ENCODE results near the gene IRF2.

Gene IRF2

DNA sequence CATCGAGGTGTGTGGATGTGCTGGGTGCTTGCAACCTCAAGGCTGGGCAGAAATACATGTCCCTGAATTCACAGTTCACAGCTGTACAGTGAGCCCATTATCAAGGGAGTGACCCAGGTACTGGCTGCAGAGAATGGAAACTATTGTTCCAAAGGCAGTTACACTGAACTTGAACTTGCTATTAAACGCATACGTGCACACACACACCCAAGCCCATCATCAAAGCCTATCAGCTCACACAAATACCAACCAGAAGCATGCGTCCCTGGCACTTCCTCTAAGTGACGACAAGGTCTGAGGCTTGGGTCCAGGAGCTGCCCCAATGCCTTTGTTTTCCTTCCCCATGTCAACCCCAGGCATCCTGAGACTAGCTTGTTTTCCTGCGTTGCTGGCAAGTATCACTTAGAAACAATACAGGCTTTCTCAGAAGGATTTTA, 88.6 kb downstream of the IRF2 start:
- no peak for ATAC-seq
- TF ChIP-seq ZC3H10 (CRISPR knock-in tag; IDR thresholded peaks at IDR 0.05): no peak
- TF ChIP-seq, protein P1, sequence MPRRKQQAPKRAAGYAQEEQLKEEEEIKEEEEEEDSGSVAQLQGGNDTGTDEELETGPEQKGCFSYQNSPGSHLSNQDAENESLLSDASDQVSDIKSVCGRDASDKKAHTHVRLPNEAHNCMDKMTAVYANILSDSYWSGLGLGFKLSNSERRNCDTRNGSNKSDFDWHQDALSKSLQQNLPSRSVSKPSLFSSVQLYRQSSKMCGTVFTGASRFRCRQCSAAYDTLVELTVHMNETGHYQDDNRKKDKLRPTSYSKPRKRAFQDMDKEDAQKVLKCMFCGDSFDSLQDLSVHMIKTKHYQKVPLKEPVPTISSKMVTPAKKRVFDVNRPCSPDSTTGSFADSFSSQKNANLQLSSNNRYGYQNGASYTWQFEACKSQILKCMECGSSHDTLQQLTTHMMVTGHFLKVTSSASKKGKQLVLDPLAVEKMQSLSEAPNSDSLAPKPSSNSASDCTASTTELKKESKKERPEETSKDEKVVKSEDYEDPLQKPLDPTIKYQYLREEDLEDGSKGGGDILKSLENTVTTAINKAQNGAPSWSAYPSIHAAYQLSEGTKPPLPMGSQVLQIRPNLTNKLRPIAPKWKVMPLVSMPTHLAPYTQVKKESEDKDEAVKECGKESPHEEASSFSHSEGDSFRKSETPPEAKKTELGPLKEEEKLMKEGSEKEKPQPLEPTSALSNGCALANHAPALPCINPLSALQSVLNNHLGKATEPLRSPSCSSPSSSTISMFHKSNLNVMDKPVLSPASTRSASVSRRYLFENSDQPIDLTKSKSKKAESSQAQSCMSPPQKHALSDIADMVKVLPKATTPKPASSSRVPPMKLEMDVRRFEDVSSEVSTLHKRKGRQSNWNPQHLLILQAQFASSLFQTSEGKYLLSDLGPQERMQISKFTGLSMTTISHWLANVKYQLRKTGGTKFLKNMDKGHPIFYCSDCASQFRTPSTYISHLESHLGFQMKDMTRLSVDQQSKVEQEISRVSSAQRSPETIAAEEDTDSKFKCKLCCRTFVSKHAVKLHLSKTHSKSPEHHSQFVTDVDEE (CRISPR knock-in tag; IDR thresholded peaks at IDR 0.05): no peak
- TF ChIP-seq TOX (CRISPR knock-in tag; IDR thresholded peaks at IDR 0.05; ENCODE audit: borderline replicate concordance): no peak
- TF ChIP-seq, protein P2, sequence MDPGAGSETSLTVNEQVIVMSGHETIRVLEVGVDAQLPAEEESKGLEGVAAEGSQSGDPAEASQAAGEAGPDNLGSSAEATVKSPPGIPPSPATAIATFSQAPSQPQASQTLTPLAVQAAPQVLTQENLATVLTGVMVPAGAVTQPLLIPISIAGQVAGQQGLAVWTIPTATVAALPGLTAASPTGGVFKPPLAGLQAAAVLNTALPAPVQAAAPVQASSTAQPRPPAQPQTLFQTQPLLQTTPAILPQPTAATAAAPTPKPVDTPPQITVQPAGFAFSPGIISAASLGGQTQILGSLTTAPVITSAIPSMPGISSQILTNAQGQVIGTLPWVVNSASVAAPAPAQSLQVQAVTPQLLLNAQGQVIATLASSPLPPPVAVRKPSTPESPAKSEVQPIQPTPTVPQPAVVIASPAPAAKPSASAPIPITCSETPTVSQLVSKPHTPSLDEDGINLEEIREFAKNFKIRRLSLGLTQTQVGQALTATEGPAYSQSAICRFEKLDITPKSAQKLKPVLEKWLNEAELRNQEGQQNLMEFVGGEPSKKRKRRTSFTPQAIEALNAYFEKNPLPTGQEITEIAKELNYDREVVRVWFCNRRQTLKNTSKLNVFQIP (CRISPR knock-in tag; IDR thresholded peaks at IDR 0.05; ENCODE audit: borderline replicate concordance, low read depth): no peak
- TF ChIP-seq, protein P3, sequence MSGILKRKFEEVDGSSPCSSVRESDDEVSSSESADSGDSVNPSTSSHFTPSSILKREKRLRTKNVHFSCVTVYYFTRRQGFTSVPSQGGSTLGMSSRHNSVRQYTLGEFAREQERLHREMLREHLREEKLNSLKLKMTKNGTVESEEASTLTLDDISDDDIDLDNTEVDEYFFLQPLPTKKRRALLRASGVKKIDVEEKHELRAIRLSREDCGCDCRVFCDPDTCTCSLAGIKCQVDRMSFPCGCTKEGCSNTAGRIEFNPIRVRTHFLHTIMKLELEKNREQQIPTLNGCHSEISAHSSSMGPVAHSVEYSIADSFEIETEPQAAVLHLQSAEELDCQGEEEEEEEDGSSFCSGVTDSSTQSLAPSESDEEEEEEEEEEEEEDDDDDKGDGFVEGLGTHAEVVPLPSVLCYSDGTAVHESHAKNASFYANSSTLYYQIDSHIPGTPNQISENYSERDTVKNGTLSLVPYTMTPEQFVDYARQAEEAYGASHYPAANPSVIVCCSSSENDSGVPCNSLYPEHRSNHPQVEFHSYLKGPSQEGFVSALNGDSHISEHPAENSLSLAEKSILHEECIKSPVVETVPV (CRISPR knock-in tag; IDR thresholded peaks at IDR 0.05): no peak
- TF ChIP-seq PPARA (CRISPR knock-in tag; IDR thresholded peaks at IDR 0.05; ENCODE audit: borderline replicate concordance): no peak
- TF ChIP-seq OSR1 (CRISPR knock-in tag; IDR thresholded peaks at IDR 0.05): no peak
- TF ChIP-seq ISL1 (CRISPR knock-in tag; IDR thresholded peaks at IDR 0.05): no peak
- no peak for TF ChIP-seq GLIS3 (CRISPR knock-in tag; IDR thresholded peaks at IDR 0.05)
- TF ChIP-seq ARNTL (CRISPR knock-in tag; IDR thresholded peaks at IDR 0.05; ENCODE audit: borderline replicate concordance, low read depth): no peak
- TF ChIP-seq, protein P4, sequence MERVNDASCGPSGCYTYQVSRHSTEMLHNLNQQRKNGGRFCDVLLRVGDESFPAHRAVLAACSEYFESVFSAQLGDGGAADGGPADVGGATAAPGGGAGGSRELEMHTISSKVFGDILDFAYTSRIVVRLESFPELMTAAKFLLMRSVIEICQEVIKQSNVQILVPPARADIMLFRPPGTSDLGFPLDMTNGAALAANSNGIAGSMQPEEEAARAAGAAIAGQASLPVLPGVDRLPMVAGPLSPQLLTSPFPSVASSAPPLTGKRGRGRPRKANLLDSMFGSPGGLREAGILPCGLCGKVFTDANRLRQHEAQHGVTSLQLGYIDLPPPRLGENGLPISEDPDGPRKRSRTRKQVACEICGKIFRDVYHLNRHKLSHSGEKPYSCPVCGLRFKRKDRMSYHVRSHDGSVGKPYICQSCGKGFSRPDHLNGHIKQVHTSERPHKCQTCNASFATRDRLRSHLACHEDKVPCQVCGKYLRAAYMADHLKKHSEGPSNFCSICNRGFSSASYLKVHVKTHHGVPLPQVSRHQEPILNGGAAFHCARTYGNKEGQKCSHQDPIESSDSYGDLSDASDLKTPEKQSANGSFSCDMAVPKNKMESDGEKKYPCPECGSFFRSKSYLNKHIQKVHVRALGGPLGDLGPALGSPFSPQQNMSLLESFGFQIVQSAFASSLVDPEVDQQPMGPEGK (CRISPR knock-in tag; IDR thresholded peaks at IDR 0.05; ENCODE audit: borderline replicate concordance): no peak
- TF ChIP-seq SNAI2 (CRISPR knock-in tag; IDR thresholded peaks at IDR 0.05): no peak

DNA sequence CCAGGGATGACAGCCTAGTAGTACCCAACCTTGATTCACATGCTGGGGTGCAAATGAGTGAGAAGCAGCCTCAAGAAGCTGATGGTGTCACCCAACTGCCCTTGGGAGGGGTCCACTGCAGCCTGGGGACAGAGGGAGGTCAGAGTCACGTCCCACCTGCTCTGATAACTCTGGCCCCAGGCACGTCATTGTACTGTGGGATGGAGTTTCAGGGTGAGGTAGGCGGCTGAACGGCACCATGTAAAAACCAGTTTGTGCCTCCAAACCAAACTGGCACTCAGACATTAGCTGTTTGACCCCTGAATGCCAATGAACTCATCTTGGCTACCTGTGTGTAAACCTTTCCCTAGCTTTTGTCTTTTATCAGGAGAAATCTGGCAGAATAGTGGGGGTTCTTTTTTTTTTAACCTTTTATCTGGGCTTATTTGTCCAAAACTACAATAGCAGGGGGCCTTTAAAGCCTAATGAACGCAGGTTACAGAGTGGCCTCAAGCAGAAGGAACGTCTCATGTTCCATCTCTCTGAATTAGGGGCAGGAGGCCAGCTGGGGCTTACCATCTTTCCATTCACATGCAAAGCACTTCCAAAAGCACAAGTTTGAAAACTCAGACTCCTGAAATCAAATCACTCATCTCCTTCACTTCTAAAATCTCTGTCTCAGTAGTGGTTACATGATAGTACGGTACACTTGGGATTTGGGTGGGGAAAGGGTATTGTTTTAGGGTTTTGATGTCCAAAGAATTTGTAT, 89.4 kb downstream of the IRF2 start:
- ATAC-seq: no peak
- TF ChIP-seq GLIS3 (CRISPR knock-in tag; IDR thresholded peaks at IDR 0.05) (no peak), ESRRG (CRISPR knock-in tag; IDR thresholded peaks at IDR 0.05) (no peak), OSR1 (CRISPR knock-in tag; IDR thresholded peaks at IDR 0.05) (no peak), RARB (CRISPR knock-in tag; IDR thresholded peaks at IDR 0.05) (no peak), ZFP30 (CRISPR knock-in tag; IDR thresholded peaks at IDR 0.05) (no peak), PPARA (CRISPR knock-in tag; IDR thresholded peaks at IDR 0.05; ENCODE audit: borderline replicate concordance) (no peak), ZFP3 (CRISPR knock-in tag; IDR thresholded peaks at IDR 0.05) (no peak), BACH2 (CRISPR knock-in tag; IDR thresholded peaks at IDR 0.05; ENCODE audit: borderline replicate concordance) (no peak), ZNF8 (CRISPR knock-in tag; IDR thresholded peaks at IDR 0.05) (no peak), ZC3H10 (CRISPR knock-in tag; IDR thresholded peaks at IDR 0.05) (no peak), ZNF565 (CRISPR knock-in tag; conservative IDR thresholded peaks at IDR 0.05; ENCODE audit: low read depth) (no peak)
- TF ChIP-seq, protein P3 (CRISPR knock-in tag; IDR thresholded peaks at IDR 0.05): no peak
- TF ChIP-seq, protein P4 (CRISPR knock-in tag; IDR thresholded peaks at IDR 0.05; ENCODE audit: borderline replicate concordance): no peak
- TF ChIP-seq, protein P2 (CRISPR knock-in tag; IDR thresholded peaks at IDR 0.05; ENCODE audit: borderline replicate concordance, low read depth): no peak
